IMR-90 (cell line): ENCODE data around the gene ERC2.

Experiments used
- BHLHE40 ChIP-seq: fragments of 150-350 bp; IDR thresholded peaks from 2 replicates; pipeline ENCODE4 v1.6.1; 2016; ENCODE audit warnings: mild to moderate bottlenecking, low read depth, low read length
- CEBPB ChIP-seq: IDR thresholded peaks from 2 replicates; pipeline ENCODE4 v1.6.1; 2012; ENCODE audit warnings: low read depth, low read length, improper control_type of control experiment
- CTCF ChIP-seq: conservative IDR thresholded peaks from 2 replicates; pipeline ENCODE4 v1.5.1; 2012; ENCODE audit warnings: mild to moderate bottlenecking, low read depth, low read length, improper control_type of control experiment
- ELK1 ChIP-seq: fragments of 150-350 bp; IDR thresholded peaks from 2 replicates; pipeline ENCODE4 v1.6.1; 2016; ENCODE audit warnings: low read depth, mild to moderate bottlenecking, low read length, moderate library complexity, borderline replicate concordance
- FOS ChIP-seq: fragments of 150-350 bp; IDR thresholded peaks from 2 replicates; pipeline ENCODE4 v1.6.1; 2016; ENCODE audit warnings: low read depth, low read length
- MAFK ChIP-seq: IDR thresholded peaks from 2 replicates; pipeline ENCODE4 v1.6.1; 2012; ENCODE audit warnings: low read depth, low read length, improper control_type of control experiment
- POLR2A ChIP-seq: IDR thresholded peaks from 2 replicates; pipeline ENCODE4 v1.6.1; 2012; ENCODE audit warnings: mild to moderate bottlenecking, low read depth, low read length
- RAD21 ChIP-seq: IDR thresholded peaks from 2 replicates; pipeline ENCODE4 v1.6.1; 2012; ENCODE audit warnings: low read length, improper control_type of control experiment
- RCOR1 ChIP-seq: IDR thresholded peaks from 2 replicates; pipeline ENCODE4 v1.6.1; 2012; ENCODE audit warnings: mild to moderate bottlenecking, low read length, improper control_type of control experiment; ENCODE audit not compliant: insufficient replicate concordance
- RFX5 ChIP-seq: IDR thresholded peaks from 2 replicates; pipeline ENCODE4 v1.8.0; 2012; ENCODE audit warnings: low read depth, mild to moderate bottlenecking, low read length, moderate library complexity
- TF ChIP-seq, protein P1 (sequence below): fragments of 150-350 bp; IDR thresholded peaks from 2 replicates; pipeline ENCODE4 v1.6.1; 2017; ENCODE audit warnings: mild to moderate bottlenecking, antibody characterized with exemption, low read length, low read depth

- no peak for TF ChIP-seq CTCF
- no peak for TF ChIP-seq FOS
- TF ChIP-seq MAFK, result no peak
- no peak for TF ChIP-seq RFX5
- TF ChIP-seq POLR2A, result no peak
- TF ChIP-seq RAD21, result no peak
- TF ChIP-seq CEBPB, result no peak
- no peak for TF ChIP-seq BHLHE40
- TF ChIP-seq, protein P1, sequence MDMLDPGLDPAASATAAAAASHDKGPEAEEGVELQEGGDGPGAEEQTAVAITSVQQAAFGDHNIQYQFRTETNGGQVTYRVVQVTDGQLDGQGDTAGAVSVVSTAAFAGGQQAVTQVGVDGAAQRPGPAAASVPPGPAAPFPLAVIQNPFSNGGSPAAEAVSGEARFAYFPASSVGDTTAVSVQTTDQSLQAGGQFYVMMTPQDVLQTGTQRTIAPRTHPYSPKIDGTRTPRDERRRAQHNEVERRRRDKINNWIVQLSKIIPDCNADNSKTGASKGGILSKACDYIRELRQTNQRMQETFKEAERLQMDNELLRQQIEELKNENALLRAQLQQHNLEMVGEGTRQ, result no peak
- no peak for TF ChIP-seq ELK1
- TF ChIP-seq RCOR1, result no peak
Observed at GRCh38 chr3:55789516-55789915, 678.8 kb downstream of the ERC2 start.
